HG02678 (cell line): ENCODE measurements around the gene VARS1.
A peak's percentile ranks its signal among the peaks of the same experiment; 100 is the strongest.
"Not testable (repeated sequence)": the region's sequence is repeated elsewhere in the genome, so short reads cannot be mapped to it uniquely, and the experiment has no call there.

Source experiments
- ATAC-seq: cut with Tn5 transposase; IDR thresholded peaks from one replicate; pipeline ENCODE4 v1.9.1; 2021; ENCODE audit warnings: mild to moderate bottlenecking, moderate library complexity; ENCODE audit not compliant: unreplicated experiment

VARS1 gene

GRCh38 chr6:31795616-31796298 is at the start of gene VARS1:
Gene VARS1 (minus strand): TSS chr6:31795752. CDS start chr6:31795217, 535 bp downstream.
- ATAC-seq = peak; percentile 82

GRCh38 chr6:31844507-31844906 is 49.0 kb upstream of the VARS1 start:
- ATAC-seq = no peak

- no peak for ATAC-seq
These were observed 46.5 kb upstream of the VARS1 start for GRCh38 chr6:31842053-31842452.

GRCh38 chr6:31839779-31840126 is 44.2 kb upstream of the VARS1 start:
- ATAC-seq = not testable (repeated sequence)

GRCh38 chr6:31838968-31839367 is 43.4 kb upstream of the VARS1 start:
- ATAC-seq = no peak

GRCh38 chr6:31838114-31838553 is 42.6 kb upstream of the VARS1 start:
- ATAC-seq = not testable (repeated sequence)

GRCh38 chr6:31837369-31838113 is 42.0 kb upstream of the VARS1 start:
- ATAC-seq = no peak

GRCh38 chr6:31836474-31837368 is 41.2 kb upstream of the VARS1 start:
- ATAC-seq = no peak

- ATAC-seq = no peak
These were observed 40.5 kb upstream of the VARS1 start for GRCh38 chr6:31836047-31836473.

GRCh38 chr6:31834367-31835250 is 39.1 kb upstream of the VARS1 start:
- peak; percentile 49 for ATAC-seq

GRCh38 chr6:31831350-31832215 is 36.0 kb upstream of the VARS1 start:
- ATAC-seq = no peak

GRCh38 chr6:31830886-31831335 is 35.4 kb upstream of the VARS1 start:
- no peak for ATAC-seq

GRCh38 chr6:31829633-31830283 is 34.2 kb upstream of the VARS1 start:
- no peak for ATAC-seq

- peak; percentile 72 for ATAC-seq
These were observed 31.9 kb upstream of the VARS1 start, which contains the start of gene HSPA1B for GRCh38 chr6:31827286-31828079. Gene HSPA1B (plus strand): TSS chr6:31827738. CDS start chr6:31827951, 213 bp downstream.

- ATAC-seq = peak; percentile 14
These were observed 31.3 kb upstream of the VARS1 start for GRCh38 chr6:31826793-31827285.

GRCh38 chr6:31825553-31825952 is 30.0 kb upstream of the VARS1 start:
- ATAC-seq = no peak

GRCh38 chr6:31823592-31824196 is 28.1 kb upstream of the VARS1 start:
- ATAC-seq = not testable (repeated sequence)
